SU-DHL-6 (cell line): ENCODE results near the gene SMAD2.

Experiments
- H2AFZ ChIP-seq: fragments of 200-600 bp; sonication (generic); 2 replicates; pipeline ENCODE4 v1.6.1; 2014; ENCODE audit warnings: low read depth, mild to moderate bottlenecking, moderate library complexity, mixed read lengths, antibody characterized with exemption, low read length; ENCODE audit not compliant: severe bottlenecking
- H3F3A ChIP-seq: fragments of 200-600 bp; shearing (Covaris generic); 2 replicates; pipeline ENCODE4 v1.6.0; 2016; ENCODE audit warnings: antibody characterized with exemption, mild to moderate bottlenecking; ENCODE audit not compliant: insufficient read depth
- H3K27ac ChIP-seq: fragments of 200-600 bp; sonication (generic); 2 replicates; pipeline ENCODE4 v1.5.1; 2016; ENCODE audit warnings: low read depth, mild to moderate bottlenecking, low read length, moderate library complexity, mixed read lengths
- H3K27me3 ChIP-seq: fragments of 200-600 bp; sonication (generic), shearing (Covaris generic); 2 replicates; pipeline ENCODE4 v1.6.0; 2014; ENCODE audit warnings: mild to moderate bottlenecking, low read length
- H3K36me3 ChIP-seq: fragments of 200-600 bp; sonication (generic); 2 replicates; pipeline ENCODE4 v1.6.1; 2014; ENCODE audit warnings: mild to moderate bottlenecking, low read length, mixed read lengths
- H3K4me2 ChIP-seq: fragments of 300-600, 200-600 bp; shearing (Covaris generic), sonication (generic); 2 replicates; pipeline ENCODE4 v1.6.0; 2014; ENCODE audit warnings: low read length, low read depth, mild to moderate bottlenecking; ENCODE audit not compliant: poor library complexity, severe bottlenecking
- H3K4me3 ChIP-seq: fragments of 200-600 bp; sonication (generic); 2 replicates; pipeline ENCODE4 v1.5.1; 2014; ENCODE audit warnings: antibody characterized with exemption, low read length, mild to moderate bottlenecking, mixed read lengths; ENCODE audit not compliant: insufficient read depth, poor library complexity, severe bottlenecking
- H3K79me2 ChIP-seq: fragments of 200-600 bp; sonication (generic); 2 replicates; pipeline ENCODE4 v1.6.1; 2014; ENCODE audit warnings: mild to moderate bottlenecking, low read length, moderate library complexity; ENCODE audit not compliant: insufficient read depth
- H3K9ac ChIP-seq: fragments of 200-600 bp; sonication (generic); 2 replicates; pipeline ENCODE4 v1.7.0; 2014; ENCODE audit warnings: mild to moderate bottlenecking, low read length
- H3K9me2 ChIP-seq: fragments of 200-600 bp; sonication (generic); replicated peaks from 2 replicates; pipeline ENCODE4 v1.6.1; 2014; ENCODE audit warnings: low read length; ENCODE audit not compliant: insufficient read depth
- H3K9me3 ChIP-seq: fragments of 200-600 bp; sonication (generic); 2 replicates; pipeline ENCODE4 v1.6.1; 2014; ENCODE audit warnings: low read length, mixed read lengths; ENCODE audit not compliant: insufficient read depth
- H4K20me1 ChIP-seq: fragments of 200-600 bp; sonication (generic); 2 replicates; pipeline ENCODE4 v1.6.1; 2014; ENCODE audit warnings: low read depth, mild to moderate bottlenecking, antibody characterized with exemption, low read length, moderate library complexity, mixed read lengths
- CTCF ChIP-seq: fragments of 200-600 bp; sonication (generic); IDR thresholded peaks from one replicate; pipeline ENCODE4 v1.5.1; 2017; ENCODE audit warnings: antibody characterized with exemption, mild to moderate bottlenecking, low read length, moderate library complexity; ENCODE audit not compliant: insufficient read depth, poor library complexity, severe bottlenecking
- EZH2phosphoT487 ChIP-seq: fragments of 200-600 bp; sonication (generic), shearing (Covaris generic); conservative IDR thresholded peaks from 2 replicates; pipeline ENCODE4 v1.6.1; 2018; ENCODE audit warnings: mild to moderate bottlenecking, antibody characterized with exemption, low read length, moderate library complexity, mixed read lengths

Gene SMAD2

GRCh38 chr18:47901624-47902362, 28.7 kb downstream of the SMAD2 start:
- no peaks in the 10 kb centered on the region for H3K9me2 ChIP-seq
- peak overlapping the region; percentile 27 for H3K9ac ChIP-seq
- H2AFZ ChIP-seq, result no peak overlapping the region
- H3K4me3 ChIP-seq, result peak overlapping the region; percentile 27
- peak overlapping the region; percentile 73 for H3K27ac ChIP-seq
- peaks cover 5% of the 10 kb centered on the region for H3K36me3 ChIP-seq
- peaks cover 19% of the 10 kb centered on the region; the same call in 1 of the 2 replicates for H3F3A ChIP-seq
- peaks cover 18% of the 10 kb centered on the region for H4K20me1 ChIP-seq
- H3K79me2 ChIP-seq, result peaks cover 100% of the 10 kb centered on the region
- no peaks in the 10 kb centered on the region for H3K27me3 ChIP-seq
- H3K4me2 ChIP-seq, result peak overlapping the region; percentile 67
- peaks cover 6% of the 10 kb centered on the region; the same call in 1 of the 2 replicates for H3K9me3 ChIP-seq
- TF ChIP-seq EZH2phosphoT487 (no peak), CTCF (no peak)

- peaks cover 13% of the 10 kb centered on the region for H3K36me3 ChIP-seq
- no peaks in the 10 kb centered on the region for H3K9me3 ChIP-seq
- no peak overlapping the region for H3K4me2 ChIP-seq
- TF ChIP-seq EZH2phosphoT487, result no peak
- no peak for TF ChIP-seq CTCF
- H3K79me2 ChIP-seq, result peaks cover 100% of the 10 kb centered on the region
- no peak overlapping the region for H3K4me3 ChIP-seq
- H3K9ac ChIP-seq, result no peak overlapping the region
- H4K20me1 ChIP-seq, result peaks cover 21% of the 10 kb centered on the region; the same call in 1 of the 2 replicates
- no peak overlapping the region for H3K27ac ChIP-seq
- peaks cover 14% of the 10 kb centered on the region; the same call in 1 of the 2 replicates for H3F3A ChIP-seq
- no peaks in the 10 kb centered on the region for H3K27me3 ChIP-seq
- H3K9me2 ChIP-seq, result no peaks in the 10 kb centered on the region
- no peak overlapping the region for H2AFZ ChIP-seq
Observed at GRCh38 chr18:47899107-47899840, 31.2 kb downstream of the SMAD2 start.

- no peak overlapping the region for H3K27ac ChIP-seq
- peaks cover 100% of the 10 kb centered on the region for H3K79me2 ChIP-seq
- no peaks in the 10 kb centered on the region for H3K9me3 ChIP-seq
- H4K20me1 ChIP-seq, result peaks cover 23% of the 10 kb centered on the region; the same call in 1 of the 2 replicates
- H3K4me2 ChIP-seq, result no peak overlapping the region
- H3K4me3 ChIP-seq, result no peak overlapping the region
- H3K27me3 ChIP-seq, result no peaks in the 10 kb centered on the region
- H3F3A ChIP-seq, result peaks cover 14% of the 10 kb centered on the region; the same call in 1 of the 2 replicates
- no peak for TF ChIP-seq CTCF
- TF ChIP-seq EZH2phosphoT487, result no peak
- peaks cover 15% of the 10 kb centered on the region for H3K36me3 ChIP-seq
- no peak overlapping the region for H3K9ac ChIP-seq
- no peaks in the 10 kb centered on the region for H3K9me2 ChIP-seq
- no peak overlapping the region for H2AFZ ChIP-seq
Observed at GRCh38 chr18:47898696-47899095, 31.8 kb downstream of the SMAD2 start.
